Measurements from ENCODE around the gene ADAMTSL4.
A peak's percentile ranks its signal among the peaks of the same experiment; 100 is the strongest.

Gene ADAMTSL4

DNA sequence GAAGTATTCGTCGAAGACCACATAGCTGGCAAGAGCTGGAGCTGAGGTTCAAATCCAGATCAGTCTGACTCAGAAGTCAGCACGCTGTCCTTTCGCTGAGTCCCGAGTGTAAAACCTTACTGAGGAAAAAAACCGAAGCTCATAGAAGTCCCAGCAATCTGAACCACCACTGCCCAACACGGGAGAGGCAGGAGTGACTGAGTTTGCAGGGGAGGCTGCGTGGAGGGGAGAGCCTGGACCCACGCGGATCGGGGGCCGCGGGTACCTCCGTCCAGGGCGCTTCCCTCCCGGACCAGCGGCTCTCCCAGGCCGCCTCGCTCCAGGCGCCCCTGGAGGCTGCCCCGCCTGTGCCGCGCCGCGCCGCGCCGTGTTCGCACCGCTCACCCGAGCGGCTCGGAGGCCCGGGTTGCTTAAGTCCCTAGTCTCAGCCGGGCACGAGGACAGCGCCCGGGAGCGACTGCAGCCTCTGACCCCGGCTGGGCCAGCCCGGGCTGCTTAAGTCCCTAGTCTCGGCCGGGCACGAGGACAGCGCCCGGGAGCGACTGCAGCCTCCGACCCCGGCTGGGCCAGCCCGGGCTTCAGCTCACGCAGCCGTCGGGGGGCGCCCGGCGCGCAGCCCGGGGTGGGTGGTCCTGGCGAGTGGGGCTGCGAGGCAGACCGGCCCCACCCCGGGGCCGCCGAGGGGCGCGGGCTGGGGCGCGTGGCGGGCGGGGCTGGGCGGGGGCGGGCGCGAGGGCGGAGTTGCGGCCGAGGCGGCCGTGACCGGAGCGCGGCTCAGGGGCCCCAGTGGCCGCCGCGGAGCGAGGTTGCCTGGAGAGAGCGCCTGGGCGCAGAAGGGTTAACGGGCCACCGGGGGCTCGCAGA is at the start of gene ADAMTSL4:
TSS of gene ADAMTSL4 (plus strand) at position 777 of the 864 bp plus-strand sequence. CDS start 2,881 bp downstream, outside the sequence.
- DNase-seq, result no peak

- DNase-seq, result no peak
Observed at GRCh38 chr1:150505431-150505830, 43.8 kb upstream of the ADAMTSL4 start.

DNA sequence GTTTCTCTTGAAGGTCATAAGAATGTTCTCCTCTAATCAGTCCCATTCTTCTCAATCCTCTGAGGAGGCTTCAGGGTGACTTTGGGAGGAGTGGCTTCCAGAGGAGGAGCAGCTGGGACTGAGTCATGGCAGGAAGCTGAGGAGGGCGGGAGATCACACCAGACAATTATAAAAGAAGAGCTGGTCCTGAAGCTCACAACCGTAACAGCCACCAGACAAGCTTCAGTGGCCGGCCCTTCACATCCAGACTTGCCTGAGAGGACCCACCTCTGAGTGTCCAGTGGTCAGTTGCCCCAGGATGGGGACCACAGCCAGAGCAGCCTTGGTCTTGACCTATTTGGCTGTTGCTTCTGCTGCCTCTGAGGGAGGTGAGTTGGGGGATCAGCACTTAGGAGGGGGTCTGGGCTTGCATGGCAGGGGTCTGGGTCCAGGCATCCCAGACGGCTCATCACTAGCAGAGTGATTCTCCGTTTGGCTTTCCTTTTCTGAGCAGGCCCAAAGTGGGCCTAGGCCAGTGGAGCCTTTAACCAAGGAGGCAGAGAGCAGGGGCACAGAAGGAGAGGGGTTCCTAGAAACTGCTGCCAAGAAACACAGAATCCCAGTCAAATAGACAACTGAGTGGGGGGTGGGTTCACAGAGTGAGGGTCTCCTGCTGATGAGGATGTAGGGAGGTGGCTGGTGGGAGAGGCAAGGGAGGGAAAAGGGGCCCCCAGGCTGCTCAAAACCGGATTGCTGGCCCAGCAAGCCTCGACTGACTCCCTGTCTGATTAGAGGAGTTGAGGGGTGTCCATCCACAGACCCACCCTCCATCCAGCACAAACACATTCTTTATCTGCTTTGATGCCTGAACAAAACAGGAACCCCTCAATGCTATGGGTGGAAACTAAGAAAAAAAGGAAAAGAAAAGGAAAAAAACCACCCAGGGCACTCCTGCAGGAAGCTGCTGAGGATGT is 41.0 kb upstream of the ADAMTSL4 start, which contains the start of gene ECM1:
TSS of gene ECM1 (plus strand) at position 198 of the 953 bp plus-strand sequence. CDS start at position 299, 101 bp downstream.
- DNase-seq, result no peak

- DNase-seq, result no peak
Observed at GRCh38 chr1:150508982-150509381, 40.2 kb upstream of the ADAMTSL4 start.

DNA sequence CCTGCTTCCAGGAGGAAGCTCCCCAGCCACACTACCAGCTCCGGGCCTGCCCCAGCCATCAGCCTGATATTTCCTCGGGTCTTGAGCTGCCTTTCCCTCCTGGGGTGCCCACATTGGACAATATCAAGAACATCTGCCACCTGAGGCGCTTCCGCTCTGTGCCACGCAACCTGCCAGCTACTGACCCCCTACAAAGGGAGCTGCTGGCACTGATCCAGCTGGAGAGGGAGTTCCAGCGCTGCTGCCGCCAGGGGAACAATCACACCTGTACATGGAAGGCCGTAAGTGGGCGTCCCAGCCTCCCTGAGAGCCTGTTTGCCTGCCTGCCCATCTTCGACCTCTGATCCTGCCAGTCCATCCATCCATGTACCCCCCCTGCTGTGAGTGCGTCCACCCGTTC is 37.7 kb upstream of the ADAMTSL4 start:
- no peak for DNase-seq

- no peak for DNase-seq
Observed at GRCh38 chr1:150511985-150512660, 37.1 kb upstream of the ADAMTSL4 start.

DNA sequence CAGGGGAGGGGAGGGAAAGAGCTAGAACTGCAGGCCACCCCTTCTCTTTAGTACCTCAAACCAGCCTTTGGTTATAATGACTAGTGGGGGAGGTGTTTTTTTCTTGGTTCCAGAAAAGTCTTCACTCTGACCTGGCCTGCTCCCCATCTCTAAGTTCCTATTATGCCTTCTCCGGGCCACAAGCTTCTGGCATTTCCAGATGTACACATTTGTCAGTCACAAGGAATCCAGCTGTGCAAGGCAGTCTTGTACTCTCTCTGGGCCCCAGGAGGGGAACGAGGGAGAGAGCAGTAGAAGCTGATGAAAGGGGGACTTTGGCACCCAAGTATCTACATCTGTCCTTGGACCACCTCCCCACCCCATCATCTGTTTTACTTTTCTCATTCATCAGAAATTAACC is 36.4 kb upstream of the ADAMTSL4 start:
- DNase-seq, result no peak

DNA sequence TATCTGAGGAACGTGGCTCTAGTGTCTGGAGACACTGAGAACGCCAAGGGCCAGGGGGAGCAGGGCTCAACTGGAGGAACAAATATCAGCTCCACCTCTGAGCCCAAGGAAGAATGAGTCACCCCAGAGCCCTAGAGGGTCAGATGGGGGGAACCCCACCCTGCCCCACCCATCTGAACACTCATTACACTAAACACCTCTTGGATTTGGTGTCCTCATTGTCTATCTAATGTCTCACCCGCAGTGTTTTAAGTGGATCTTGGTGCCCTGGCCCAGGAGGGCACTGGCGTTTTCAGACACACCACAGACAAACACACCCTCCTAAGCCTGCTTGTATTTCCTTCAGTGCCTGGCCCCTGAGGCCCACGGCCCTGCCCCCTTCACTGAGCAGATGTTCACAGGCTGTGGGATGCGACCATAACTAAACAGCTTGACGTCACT is 35.8 kb upstream of the ADAMTSL4 start:
- no peak for DNase-seq

GRCh38 chr1:150514260-150514659 is 34.9 kb upstream of the ADAMTSL4 start:
- no peak for DNase-seq

- DNase-seq, result no peak
Observed at GRCh38 chr1:150514913-150515327, 34.3 kb upstream of the ADAMTSL4 start.

- DNase-seq, result peak; percentile 85
Observed at GRCh38 chr1:150515328-150516049, 33.7 kb upstream of the ADAMTSL4 start, which contains the start of gene FALEC. TSS of gene FALEC (plus strand) at chr1:150515752.

GRCh38 chr1:150516050-150516591 is 33.1 kb upstream of the ADAMTSL4 start:
- DNase-seq, result no peak

- DNase-seq, result no peak
Observed at GRCh38 chr1:150516616-150517015, 32.6 kb upstream of the ADAMTSL4 start.

GRCh38 chr1:150521196-150521968 is 27.8 kb upstream of the ADAMTSL4 start:
- no peak for DNase-seq

GRCh38 chr1:150525348-150525747 is 23.9 kb upstream of the ADAMTSL4 start:
- DNase-seq, result no peak

DNA sequence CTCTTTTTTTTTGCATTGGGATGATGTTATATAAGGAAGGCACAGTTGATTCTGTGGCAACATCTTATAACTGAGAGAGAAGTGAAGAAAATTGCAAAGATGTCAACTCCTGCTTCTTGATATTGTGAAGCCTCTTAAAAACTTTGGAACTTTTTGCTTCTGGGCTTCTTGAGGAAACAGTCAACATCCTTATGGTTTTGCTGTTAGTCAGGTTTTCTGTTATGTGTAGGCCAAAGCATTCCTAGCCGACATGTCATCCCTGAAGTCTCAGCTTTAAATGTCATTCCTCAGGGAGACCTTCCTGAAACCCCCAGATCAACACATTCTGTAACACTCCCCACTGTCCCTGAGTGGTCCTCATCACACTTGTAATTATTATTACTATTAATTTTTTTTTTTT is 21.0 kb upstream of the ADAMTSL4 start:
- DNase-seq, result no peak

GRCh38 chr1:150529017-150529416 is 20.2 kb upstream of the ADAMTSL4 start:
- DNase-seq, result no peak

GRCh38 chr1:150530491-150531159 is 18.6 kb upstream of the ADAMTSL4 start:
- no peak for DNase-seq

- DNase-seq, result no peak
Observed at GRCh38 chr1:150532860-150533259, 16.3 kb upstream of the ADAMTSL4 start.

GRCh38 chr1:150534002-150534401 is 15.2 kb upstream of the ADAMTSL4 start:
- DNase-seq, result no peak
